ENCODE results near the gene USP32. TPM values are rescaled to one million over a fixed set of nuclear protein-coding genes. Genes with fewer than 3 reads are reported as not detected.
A peak's percentile ranks its signal among the peaks of the same experiment; 100 is the strongest.

USP32 gene
- polyA plus RNA-seq, 1 donor (not counting 4 experiments of a cell fraction or from before 2014, with no cell fraction given): 37.6 TPM

DNA sequence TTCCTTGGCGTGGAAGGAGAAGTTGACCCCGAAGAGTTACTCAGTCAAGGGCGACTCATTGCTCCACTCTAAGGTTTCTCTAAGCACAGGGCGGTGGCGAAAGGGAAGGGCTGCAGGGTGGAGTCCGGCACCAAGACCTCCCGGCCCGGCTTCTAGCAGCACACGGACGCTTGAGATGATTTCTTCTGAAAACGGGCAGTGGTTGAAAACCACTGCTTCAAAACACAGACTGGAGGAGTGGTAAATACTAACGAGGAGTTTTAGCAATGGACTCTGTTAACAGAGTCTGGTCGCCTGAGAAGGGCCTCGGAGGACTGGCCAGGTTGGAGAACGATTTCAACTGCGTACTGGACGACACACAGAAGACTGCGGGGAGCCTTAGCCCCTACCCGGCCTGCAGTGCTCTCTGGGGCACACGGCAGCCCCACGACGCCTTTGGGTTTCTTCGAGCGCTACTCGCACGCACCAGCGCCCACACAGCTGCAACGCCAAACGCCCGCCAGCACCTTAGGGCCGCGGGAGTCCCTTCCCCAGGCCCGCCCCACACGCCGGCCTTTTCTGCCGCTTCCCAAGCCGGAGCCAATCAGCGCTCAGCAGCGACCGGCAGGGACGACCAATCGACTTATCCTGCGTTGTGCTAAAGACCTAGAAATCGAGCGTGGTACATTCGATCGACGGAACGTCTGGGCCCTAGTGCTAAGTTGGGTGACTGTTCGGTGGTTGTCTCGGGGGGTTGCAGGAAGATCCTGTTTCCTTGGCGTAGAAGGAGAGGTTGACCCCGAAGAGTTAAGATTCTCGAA lies 256.6 kb downstream of the USP32 start:
- DNase-seq (ENCODE audit: low read depth, low spot score): peak; percentile 55
- peaks cover 23% of the 10 kb centered on the region for H3K27me3 ChIP-seq (ENCODE audit: control insufficient read depth, extremely low read depth, insufficient read depth, low read length)
- H3K79me2 ChIP-seq (ENCODE audit: control insufficient read depth, insufficient read depth, low read length): no peaks in the 10 kb centered on the region
- H3K27ac ChIP-seq (ENCODE audit: control insufficient read depth, insufficient read depth, low read length): peak overlapping the region; percentile 33
- dilution Hi-C loops (cut with MboI; ENCODE audit: extremely low pct_ligation_motif_present, low sequenced_read_pairs): no loop called here
- H3K4me1 ChIP-seq (ENCODE audit: control insufficient read depth, extremely low read depth, insufficient read depth, low read length): peaks cover 4% of the 10 kb centered on the region
- no peaks in the 10 kb centered on the region for H4K20me1 ChIP-seq (ENCODE audit: control insufficient read depth, extremely low read depth, insufficient read depth, low read length)
- peak overlapping the region; percentile 63 for H3K9ac ChIP-seq (ENCODE audit: control insufficient read depth, extremely low read depth, insufficient read depth, low read length)
- H3K36me3 ChIP-seq (ENCODE audit: control insufficient read depth in 2 of 2, extremely low read depth in 1 of 2, insufficient read depth in 2 of 2, low read length in 2 of 2): no peaks in the 10 kb centered on the region
- peak overlapping the region; percentile 69 to 87 (median 85) for H3K4me3 ChIP-seq (ENCODE audit: control insufficient read depth in 2 of 3, extremely low read depth in 1 of 3, insufficient read depth in 2 of 3, low read depth in 1 of 3, low read length in 3 of 3)
- FAIRE-seq: peak; percentile 67
- H3K9me1 ChIP-seq (ENCODE audit: control insufficient read depth, extremely low read depth, insufficient read depth, low read length): no peaks in the 10 kb centered on the region
- TF ChIP-seq, protein P1, sequence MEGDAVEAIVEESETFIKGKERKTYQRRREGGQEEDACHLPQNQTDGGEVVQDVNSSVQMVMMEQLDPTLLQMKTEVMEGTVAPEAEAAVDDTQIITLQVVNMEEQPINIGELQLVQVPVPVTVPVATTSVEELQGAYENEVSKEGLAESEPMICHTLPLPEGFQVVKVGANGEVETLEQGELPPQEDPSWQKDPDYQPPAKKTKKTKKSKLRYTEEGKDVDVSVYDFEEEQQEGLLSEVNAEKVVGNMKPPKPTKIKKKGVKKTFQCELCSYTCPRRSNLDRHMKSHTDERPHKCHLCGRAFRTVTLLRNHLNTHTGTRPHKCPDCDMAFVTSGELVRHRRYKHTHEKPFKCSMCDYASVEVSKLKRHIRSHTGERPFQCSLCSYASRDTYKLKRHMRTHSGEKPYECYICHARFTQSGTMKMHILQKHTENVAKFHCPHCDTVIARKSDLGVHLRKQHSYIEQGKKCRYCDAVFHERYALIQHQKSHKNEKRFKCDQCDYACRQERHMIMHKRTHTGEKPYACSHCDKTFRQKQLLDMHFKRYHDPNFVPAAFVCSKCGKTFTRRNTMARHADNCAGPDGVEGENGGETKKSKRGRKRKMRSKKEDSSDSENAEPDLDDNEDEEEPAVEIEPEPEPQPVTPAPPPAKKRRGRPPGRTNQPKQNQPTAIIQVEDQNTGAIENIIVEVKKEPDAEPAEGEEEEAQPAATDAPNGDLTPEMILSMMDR (optimal IDR thresholded peaks at IDR 0.05 in 1 of 3, IDR thresholded peaks at IDR 0.05 in 1 of 3, conservative IDR thresholded peaks at IDR 0.05 in 1 of 3; ENCODE audit: extremely low read depth in 1 of 3, insufficient read depth in 2 of 3, low read length in 3 of 3): no peak
- TF ChIP-seq EZH2 (IDR thresholded peaks at IDR 0.05; ENCODE audit: low read length): no peak
- peak overlapping the region; percentile 98 for H3K4me2 ChIP-seq (ENCODE audit: control insufficient read depth, extremely low read depth, insufficient read depth, low read depth, low read length)
- peak overlapping the region; percentile 72 for H2AFZ ChIP-seq (ENCODE audit: control insufficient read depth, low read length)
- H3K9me3 ChIP-seq (ENCODE audit: control insufficient read depth, low read depth, low read length): no peaks in the 10 kb centered on the region

GRCh38 chr17:60134396-60135150 lies 257.4 kb downstream of the USP32 start:
- no peak for DNase-seq (ENCODE audit: low read depth, low spot score)
- Histone ChIP-seq H3K4me3 (ENCODE audit: control insufficient read depth in 2 of 3, extremely low read depth in 1 of 3, insufficient read depth in 2 of 3, low read depth in 1 of 3, low read length in 3 of 3) (peak overlapping the region; percentile 69 to 87 (median 85)), H2AFZ (ENCODE audit: control insufficient read depth, low read length) (peak overlapping the region; percentile 72), H3K9me3 (ENCODE audit: control insufficient read depth, low read depth, low read length) (no peaks in the 10 kb centered on the region), H3K9ac (ENCODE audit: control insufficient read depth, extremely low read depth, insufficient read depth, low read length) (peak overlapping the region; percentile 63), H3K27ac (ENCODE audit: control insufficient read depth, insufficient read depth, low read length) (peak overlapping the region; percentile 33), H3K27me3 (ENCODE audit: control insufficient read depth, extremely low read depth, insufficient read depth, low read length) (peaks cover 15% of the 10 kb centered on the region), H4K20me1 (ENCODE audit: control insufficient read depth, extremely low read depth, insufficient read depth, low read length) (no peaks in the 10 kb centered on the region), H3K9me1 (ENCODE audit: control insufficient read depth, extremely low read depth, insufficient read depth, low read length) (no peaks in the 10 kb centered on the region), H3K4me2 (ENCODE audit: control insufficient read depth, extremely low read depth, insufficient read depth, low read depth, low read length) (peak overlapping the region; percentile 98), H3K36me3 (ENCODE audit: control insufficient read depth in 2 of 2, extremely low read depth in 1 of 2, insufficient read depth in 2 of 2, low read length in 2 of 2) (no peaks in the 10 kb centered on the region), H3K79me2 (ENCODE audit: control insufficient read depth, insufficient read depth, low read length) (no peaks in the 10 kb centered on the region), H3K4me1 (ENCODE audit: control insufficient read depth, extremely low read depth, insufficient read depth, low read length) (peaks cover 4% of the 10 kb centered on the region)
- TF ChIP-seq, protein P1 (optimal IDR thresholded peaks at IDR 0.05 in 1 of 3, IDR thresholded peaks at IDR 0.05 in 1 of 3, conservative IDR thresholded peaks at IDR 0.05 in 1 of 3; ENCODE audit: extremely low read depth in 1 of 3, insufficient read depth in 2 of 3, low read length in 3 of 3): no peak
- TF ChIP-seq EZH2 (IDR thresholded peaks at IDR 0.05; ENCODE audit: low read length): no peak
- dilution Hi-C loops (cut with MboI; ENCODE audit: extremely low pct_ligation_motif_present, low sequenced_read_pairs): no loop called here
- no peak for FAIRE-seq
